ENCODE data around the gene CD27.

The CD27 gene

DNA sequence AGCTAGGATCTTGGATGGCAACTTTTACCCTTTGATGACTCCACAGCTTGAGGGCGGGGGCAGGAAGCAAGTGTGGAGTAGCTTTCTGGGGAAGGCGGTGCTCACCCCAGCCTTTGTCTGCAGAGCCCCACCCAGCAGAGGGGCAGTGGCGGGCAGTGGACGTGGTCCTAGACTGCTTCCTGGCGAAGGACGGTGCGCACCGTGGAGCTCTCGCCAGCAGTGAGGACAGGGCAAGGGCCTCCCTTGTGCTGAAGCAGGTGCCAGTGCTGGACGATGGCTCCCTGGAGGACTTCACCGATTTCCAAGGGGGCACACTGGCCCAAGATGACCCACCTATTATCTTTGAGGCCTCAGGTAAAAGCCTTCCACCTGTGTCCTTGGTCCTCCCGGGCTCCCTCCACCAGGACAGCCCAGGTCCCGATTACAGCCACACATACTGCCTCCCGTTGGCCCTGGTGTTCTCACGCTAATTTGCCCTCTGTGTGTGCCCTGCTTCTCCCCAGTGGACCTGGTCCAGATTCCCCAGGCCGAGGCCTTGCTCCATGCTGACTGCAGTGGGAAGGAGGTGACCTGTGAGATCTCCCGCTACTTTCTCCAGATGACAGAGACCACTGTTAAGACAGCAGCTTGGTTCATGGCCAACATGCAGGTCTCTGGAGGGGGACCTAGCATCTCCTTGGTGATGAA is 8.3 kb downstream of the CD27 start:
- peak overlapping the region; percentile 95 for H3K4me3 ChIP-seq (ENCODE audit: low read depth, low read length)
- DNase-seq (ENCODE audit: low read depth): peak; percentile 76
- TF ChIP-seq, protein P1, sequence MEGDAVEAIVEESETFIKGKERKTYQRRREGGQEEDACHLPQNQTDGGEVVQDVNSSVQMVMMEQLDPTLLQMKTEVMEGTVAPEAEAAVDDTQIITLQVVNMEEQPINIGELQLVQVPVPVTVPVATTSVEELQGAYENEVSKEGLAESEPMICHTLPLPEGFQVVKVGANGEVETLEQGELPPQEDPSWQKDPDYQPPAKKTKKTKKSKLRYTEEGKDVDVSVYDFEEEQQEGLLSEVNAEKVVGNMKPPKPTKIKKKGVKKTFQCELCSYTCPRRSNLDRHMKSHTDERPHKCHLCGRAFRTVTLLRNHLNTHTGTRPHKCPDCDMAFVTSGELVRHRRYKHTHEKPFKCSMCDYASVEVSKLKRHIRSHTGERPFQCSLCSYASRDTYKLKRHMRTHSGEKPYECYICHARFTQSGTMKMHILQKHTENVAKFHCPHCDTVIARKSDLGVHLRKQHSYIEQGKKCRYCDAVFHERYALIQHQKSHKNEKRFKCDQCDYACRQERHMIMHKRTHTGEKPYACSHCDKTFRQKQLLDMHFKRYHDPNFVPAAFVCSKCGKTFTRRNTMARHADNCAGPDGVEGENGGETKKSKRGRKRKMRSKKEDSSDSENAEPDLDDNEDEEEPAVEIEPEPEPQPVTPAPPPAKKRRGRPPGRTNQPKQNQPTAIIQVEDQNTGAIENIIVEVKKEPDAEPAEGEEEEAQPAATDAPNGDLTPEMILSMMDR (IDR thresholded peaks at IDR 0.05; ENCODE audit: insufficient read depth, low read depth, low read length, missing control alignments): no peak

DNA sequence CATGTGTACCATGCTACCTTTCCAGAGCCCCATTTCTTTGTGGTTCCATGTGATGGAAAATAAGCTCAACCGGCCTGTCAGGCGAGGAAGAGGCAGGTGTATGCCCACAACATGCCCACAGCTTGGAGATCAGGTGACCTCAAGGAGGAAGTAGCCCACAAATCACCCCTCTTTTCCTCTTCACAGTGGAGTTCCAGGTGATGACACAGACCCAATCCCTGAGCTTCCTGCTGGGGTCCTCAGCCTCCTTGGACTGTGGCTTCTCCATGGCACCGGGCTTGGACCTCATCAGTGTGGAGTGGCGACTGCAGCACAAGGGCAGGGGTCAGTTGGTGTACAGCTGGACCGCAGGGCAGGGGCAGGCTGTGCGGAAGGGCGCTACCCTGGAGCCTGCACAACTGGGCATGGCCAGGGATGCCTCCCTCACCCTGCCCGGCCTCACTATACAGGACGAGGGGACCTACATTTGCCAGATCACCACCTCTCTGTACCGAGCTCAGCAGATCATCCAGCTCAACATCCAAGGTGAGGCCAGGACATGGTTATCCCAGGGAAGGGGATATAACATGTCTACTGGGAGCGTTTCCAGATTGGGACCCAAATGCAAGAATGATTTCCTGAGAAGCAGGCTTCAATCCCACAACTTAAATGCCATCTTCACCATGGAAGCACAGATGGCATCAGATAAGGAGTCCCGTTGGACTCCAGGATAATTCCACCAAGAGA is 12.6 kb downstream of the CD27 start:
- no peak overlapping the region for H3K4me3 ChIP-seq (ENCODE audit: low read depth, low read length)
- TF ChIP-seq, protein P1 (IDR thresholded peaks at IDR 0.05; ENCODE audit: insufficient read depth, low read depth, low read length, missing control alignments): no peak
- no peak for DNase-seq (ENCODE audit: low read depth)

DNA sequence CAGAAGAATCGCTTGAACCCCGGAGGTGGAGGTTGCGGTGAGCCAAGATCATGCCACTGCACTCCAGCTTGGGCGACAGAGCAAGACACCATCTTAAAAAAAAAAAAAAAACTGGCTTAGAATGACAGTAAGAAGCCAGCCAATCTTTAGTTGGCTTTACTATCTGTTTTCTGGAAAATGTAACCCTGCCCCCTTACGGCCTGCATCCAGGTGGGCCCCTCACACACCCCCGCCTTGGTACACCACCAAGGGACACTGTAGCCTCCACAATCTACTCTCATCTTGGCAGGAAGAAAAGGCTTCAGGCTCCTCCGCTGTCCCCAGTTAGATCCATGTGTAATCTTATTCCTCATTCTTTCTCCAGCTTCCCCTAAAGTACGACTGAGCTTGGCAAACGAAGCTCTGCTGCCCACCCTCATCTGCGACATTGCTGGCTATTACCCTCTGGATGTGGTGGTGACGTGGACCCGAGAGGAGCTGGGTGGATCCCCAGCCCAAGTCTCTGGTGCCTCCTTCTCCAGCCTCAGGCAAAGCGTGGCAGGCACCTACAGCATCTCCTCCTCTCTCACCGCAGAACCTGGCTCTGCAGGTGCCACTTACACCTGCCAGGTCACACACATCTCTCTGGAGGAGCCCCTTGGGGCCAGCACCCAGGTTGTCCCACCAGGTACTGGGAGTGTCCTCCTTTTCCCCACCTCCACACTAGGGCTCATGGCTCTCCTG is 13.7 kb downstream of the CD27 start:
- TF ChIP-seq, protein P1 (IDR thresholded peaks at IDR 0.05; ENCODE audit: insufficient read depth, low read depth, low read length, missing control alignments): no peak
- no peak overlapping the region for H3K4me3 ChIP-seq (ENCODE audit: low read depth, low read length)
- no peak for DNase-seq (ENCODE audit: low read depth)

DNA sequence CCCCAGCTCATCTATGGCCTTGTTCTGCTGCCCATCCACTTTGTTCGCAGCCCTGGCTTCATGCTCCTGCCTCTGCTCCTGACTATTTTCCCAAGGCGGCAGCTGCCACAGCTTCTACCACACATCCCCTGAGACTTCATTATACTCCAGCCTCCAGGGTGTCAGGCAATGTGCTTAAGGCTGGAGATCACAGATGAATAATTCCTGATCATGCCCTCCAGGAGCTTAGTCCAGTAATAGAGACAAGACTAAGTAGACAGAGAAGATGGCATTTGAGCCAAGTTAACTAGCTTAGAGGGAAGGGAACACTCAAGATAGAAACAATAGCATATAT is 14.2 kb downstream of the CD27 start:
- TF ChIP-seq, protein P1 (IDR thresholded peaks at IDR 0.05; ENCODE audit: insufficient read depth, low read depth, low read length, missing control alignments): no peak
- no peak overlapping the region for H3K4me3 ChIP-seq (ENCODE audit: low read depth, low read length)
- DNase-seq (ENCODE audit: low read depth): no peak

DNA sequence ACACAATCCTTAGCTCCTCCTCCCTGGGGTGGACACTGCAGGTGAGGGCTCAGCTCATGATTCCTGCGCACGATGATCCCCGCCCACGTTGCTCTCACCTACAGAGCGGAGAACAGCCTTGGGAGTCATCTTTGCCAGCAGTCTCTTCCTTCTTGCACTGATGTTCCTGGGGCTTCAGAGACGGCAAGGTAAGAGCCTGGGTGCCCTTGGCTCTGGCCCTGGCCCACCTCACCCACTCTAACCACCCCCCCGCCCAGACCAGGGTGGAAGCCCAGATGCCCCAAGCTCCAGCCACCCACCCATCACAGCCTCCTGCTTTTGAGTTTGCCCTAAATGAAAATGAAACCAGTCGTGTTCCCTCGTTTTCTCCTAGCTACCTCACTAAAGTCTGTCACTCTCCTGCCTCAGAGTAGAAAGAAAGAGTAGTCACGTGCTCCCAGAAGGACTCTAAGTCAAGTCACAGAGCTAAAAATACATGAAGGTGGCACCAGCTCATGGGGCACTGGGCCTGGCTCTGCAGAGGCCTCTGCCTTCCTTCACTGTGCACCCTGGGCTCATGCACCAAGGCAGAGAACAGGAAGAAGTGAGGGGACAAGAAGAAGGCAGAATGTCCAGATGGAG is 16.1 kb downstream of the CD27 start:
- peak; percentile 63 for DNase-seq (ENCODE audit: low read depth)
- H3K4me3 ChIP-seq (ENCODE audit: low read depth, low read length): peak overlapping the region; percentile 53
- TF ChIP-seq, protein P1 (IDR thresholded peaks at IDR 0.05; ENCODE audit: insufficient read depth, low read depth, low read length, missing control alignments): no peak

DNA sequence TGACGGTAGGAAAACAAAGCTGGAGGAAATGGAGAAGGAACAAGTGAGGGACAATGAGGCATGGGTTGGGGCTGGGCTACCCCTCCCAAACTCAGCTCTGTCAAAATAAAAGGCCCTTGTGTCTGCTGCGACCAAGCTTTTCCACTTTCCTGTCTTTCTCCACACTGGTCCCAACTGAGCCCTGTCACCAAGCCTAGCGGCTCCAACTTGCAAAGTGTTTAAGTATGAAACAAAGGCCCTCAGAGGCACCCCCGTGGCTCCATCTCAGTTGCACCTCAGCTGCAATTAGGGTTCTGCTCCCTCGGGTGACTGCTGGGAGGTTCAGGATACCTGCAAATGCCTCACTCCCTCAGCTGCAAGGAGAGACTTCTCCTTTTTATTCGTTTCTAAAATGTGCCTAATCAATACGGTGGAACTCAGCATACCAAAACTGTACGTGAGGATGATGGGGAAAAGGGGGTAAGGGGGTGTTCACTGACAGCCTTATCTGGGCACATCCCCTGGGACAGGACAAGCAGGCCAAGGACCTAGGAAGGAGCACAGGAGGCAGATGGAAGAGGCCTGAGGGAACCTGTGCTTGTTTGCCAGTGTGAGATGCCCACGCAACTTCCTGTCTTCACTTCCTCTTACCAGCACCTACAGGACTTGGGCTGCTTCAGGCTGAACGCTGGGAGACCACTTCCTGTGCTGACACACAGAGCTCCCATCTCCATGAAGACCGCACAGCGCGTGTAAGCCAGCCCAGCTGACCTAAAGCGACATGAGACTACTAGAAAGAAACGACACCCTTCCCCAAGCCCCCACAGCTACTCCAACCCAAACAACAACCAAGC is 16.9 kb downstream of the CD27 start:
- H3K4me3 ChIP-seq (ENCODE audit: low read depth, low read length): peak overlapping the region; percentile 53
- DNase-seq (ENCODE audit: low read depth): peak; percentile 96

More for the DNA sequence above, 16.9 kb downstream of the CD27 start:
- TF ChIP-seq, protein P1 (IDR thresholded peaks at IDR 0.05; ENCODE audit: insufficient read depth, low read depth, low read length, missing control alignments): no peak

All from GM12865 (cell line).